ENCODE results near the gene SCN1A.

SCN1A gene

GRCh38 chr2:166094325-166094724 is 33.5 kb downstream of the SCN1A start:
- TF ChIP-seq TAF1 (IDR thresholded peaks at IDR 0.05; ENCODE audit: low read depth) (no peak), MAX (IDR thresholded peaks at IDR 0.05) (no peak), CREB1 (IDR thresholded peaks at IDR 0.05; ENCODE audit: low read depth) (no peak), USF1 (IDR thresholded peaks at IDR 0.05) (no peak), ZBTB7A (IDR thresholded peaks at IDR 0.05; ENCODE audit: low read depth) (no peak), RAD21 (IDR thresholded peaks at IDR 0.05; ENCODE audit: low read depth) (no peak), EP300 (IDR thresholded peaks at IDR 0.05; ENCODE audit: borderline replicate concordance) (no peak), YY1 (IDR thresholded peaks at IDR 0.05; ENCODE audit: low read depth) (no peak), FOXM1 (IDR thresholded peaks at IDR 0.05; ENCODE audit: borderline replicate concordance, low read depth) (no peak), TCF12 (IDR thresholded peaks at IDR 0.05; ENCODE audit: low read depth) (no peak), CEBPB (IDR thresholded peaks at IDR 0.05) (no peak), TEAD4 (IDR thresholded peaks at IDR 0.05) (no peak), NFIC (IDR thresholded peaks at IDR 0.05) (no peak), EGR1 (IDR thresholded peaks at IDR 0.05) (no peak)
- TF ChIP-seq, protein P1, sequence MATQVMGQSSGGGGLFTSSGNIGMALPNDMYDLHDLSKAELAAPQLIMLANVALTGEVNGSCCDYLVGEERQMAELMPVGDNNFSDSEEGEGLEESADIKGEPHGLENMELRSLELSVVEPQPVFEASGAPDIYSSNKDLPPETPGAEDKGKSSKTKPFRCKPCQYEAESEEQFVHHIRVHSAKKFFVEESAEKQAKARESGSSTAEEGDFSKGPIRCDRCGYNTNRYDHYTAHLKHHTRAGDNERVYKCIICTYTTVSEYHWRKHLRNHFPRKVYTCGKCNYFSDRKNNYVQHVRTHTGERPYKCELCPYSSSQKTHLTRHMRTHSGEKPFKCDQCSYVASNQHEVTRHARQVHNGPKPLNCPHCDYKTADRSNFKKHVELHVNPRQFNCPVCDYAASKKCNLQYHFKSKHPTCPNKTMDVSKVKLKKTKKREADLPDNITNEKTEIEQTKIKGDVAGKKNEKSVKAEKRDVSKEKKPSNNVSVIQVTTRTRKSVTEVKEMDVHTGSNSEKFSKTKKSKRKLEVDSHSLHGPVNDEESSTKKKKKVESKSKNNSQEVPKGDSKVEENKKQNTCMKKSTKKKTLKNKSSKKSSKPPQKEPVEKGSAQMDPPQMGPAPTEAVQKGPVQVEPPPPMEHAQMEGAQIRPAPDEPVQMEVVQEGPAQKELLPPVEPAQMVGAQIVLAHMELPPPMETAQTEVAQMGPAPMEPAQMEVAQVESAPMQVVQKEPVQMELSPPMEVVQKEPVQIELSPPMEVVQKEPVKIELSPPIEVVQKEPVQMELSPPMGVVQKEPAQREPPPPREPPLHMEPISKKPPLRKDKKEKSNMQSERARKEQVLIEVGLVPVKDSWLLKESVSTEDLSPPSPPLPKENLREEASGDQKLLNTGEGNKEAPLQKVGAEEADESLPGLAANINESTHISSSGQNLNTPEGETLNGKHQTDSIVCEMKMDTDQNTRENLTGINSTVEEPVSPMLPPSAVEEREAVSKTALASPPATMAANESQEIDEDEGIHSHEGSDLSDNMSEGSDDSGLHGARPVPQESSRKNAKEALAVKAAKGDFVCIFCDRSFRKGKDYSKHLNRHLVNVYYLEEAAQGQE (IDR thresholded peaks at IDR 0.05; ENCODE audit: low read depth): no peak

GRCh38 chr2:166092889-166093288 is 34.9 kb downstream of the SCN1A start:
- TF ChIP-seq ZBTB7A (IDR thresholded peaks at IDR 0.05; ENCODE audit: low read depth) (no peak), USF1 (IDR thresholded peaks at IDR 0.05) (no peak), NFIC (IDR thresholded peaks at IDR 0.05) (no peak), EP300 (IDR thresholded peaks at IDR 0.05; ENCODE audit: borderline replicate concordance) (no peak), YY1 (IDR thresholded peaks at IDR 0.05; ENCODE audit: low read depth) (no peak), EGR1 (IDR thresholded peaks at IDR 0.05) (no peak), MAX (IDR thresholded peaks at IDR 0.05) (no peak), CEBPB (IDR thresholded peaks at IDR 0.05) (no peak), TCF12 (IDR thresholded peaks at IDR 0.05; ENCODE audit: low read depth) (no peak), TEAD4 (IDR thresholded peaks at IDR 0.05) (no peak), RAD21 (IDR thresholded peaks at IDR 0.05; ENCODE audit: low read depth) (no peak), FOXM1 (IDR thresholded peaks at IDR 0.05; ENCODE audit: borderline replicate concordance, low read depth) (no peak), CREB1 (IDR thresholded peaks at IDR 0.05; ENCODE audit: low read depth) (no peak), TAF1 (IDR thresholded peaks at IDR 0.05; ENCODE audit: low read depth) (no peak)
- TF ChIP-seq, protein P1 (IDR thresholded peaks at IDR 0.05; ENCODE audit: low read depth): no peak

DNA sequence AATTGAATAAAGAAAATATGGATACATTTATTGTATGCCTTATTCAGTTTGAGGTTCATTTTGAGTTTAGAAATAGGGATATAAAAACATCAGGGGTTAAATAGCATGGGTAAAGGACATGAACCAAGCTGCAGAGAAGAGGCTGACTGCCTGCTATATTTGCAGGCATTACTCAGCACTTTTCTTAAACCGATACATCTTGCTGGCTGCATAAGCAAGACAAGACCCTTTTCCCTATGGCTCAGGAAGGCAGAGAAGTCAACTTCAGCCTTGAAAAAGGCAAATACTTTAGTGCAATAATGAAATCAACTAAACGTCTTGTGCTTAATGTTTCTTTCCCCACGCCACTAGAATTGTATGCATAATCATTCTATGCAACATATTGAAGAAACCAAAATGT is 36.4 kb downstream of the SCN1A start:
- TF ChIP-seq EGR1 (IDR thresholded peaks at IDR 0.05) (no peak), MAX (IDR thresholded peaks at IDR 0.05) (no peak), TEAD4 (IDR thresholded peaks at IDR 0.05) (no peak), TAF1 (IDR thresholded peaks at IDR 0.05; ENCODE audit: low read depth) (no peak), RAD21 (IDR thresholded peaks at IDR 0.05; ENCODE audit: low read depth) (no peak), CREB1 (IDR thresholded peaks at IDR 0.05; ENCODE audit: low read depth) (no peak), NFIC (IDR thresholded peaks at IDR 0.05) (no peak), USF1 (IDR thresholded peaks at IDR 0.05) (no peak), ZBTB7A (IDR thresholded peaks at IDR 0.05; ENCODE audit: low read depth) (no peak), FOXM1 (IDR thresholded peaks at IDR 0.05; ENCODE audit: borderline replicate concordance, low read depth) (no peak), YY1 (IDR thresholded peaks at IDR 0.05; ENCODE audit: low read depth) (no peak), CEBPB (IDR thresholded peaks at IDR 0.05) (no peak), EP300 (IDR thresholded peaks at IDR 0.05; ENCODE audit: borderline replicate concordance) (no peak), TCF12 (IDR thresholded peaks at IDR 0.05; ENCODE audit: low read depth) (no peak)
- TF ChIP-seq, protein P1 (IDR thresholded peaks at IDR 0.05; ENCODE audit: low read depth): no peak
